Left kidney (tissue), 2 donors: ENCODE results near the gene MYO5A. TPM values are rescaled to one million over a fixed set of nuclear protein-coding genes. Genes with fewer than 3 reads are reported as not detected.
"Not testable (repeated sequence)": the region's sequence is repeated elsewhere in the genome, so short reads cannot be mapped to it uniquely, and the experiment has no call there.

ENCODE experiments used
- DNase-seq: peaks from one replicate; pipeline ENCODE4 v3.0.0-alpha.2; 2013
- polyA plus RNA-seq: library from polyadenylated mRNA; unstranded; fragments of 120-200 nt; gene quantifications from one replicate; pipeline ENCODE4 v1.2.1, GENCODE V29; 2013; ENCODE audit not compliant: insufficient read length

The MYO5A gene
- polyA plus RNA-seq, 1 donor, result 9.2 TPM

DNA sequence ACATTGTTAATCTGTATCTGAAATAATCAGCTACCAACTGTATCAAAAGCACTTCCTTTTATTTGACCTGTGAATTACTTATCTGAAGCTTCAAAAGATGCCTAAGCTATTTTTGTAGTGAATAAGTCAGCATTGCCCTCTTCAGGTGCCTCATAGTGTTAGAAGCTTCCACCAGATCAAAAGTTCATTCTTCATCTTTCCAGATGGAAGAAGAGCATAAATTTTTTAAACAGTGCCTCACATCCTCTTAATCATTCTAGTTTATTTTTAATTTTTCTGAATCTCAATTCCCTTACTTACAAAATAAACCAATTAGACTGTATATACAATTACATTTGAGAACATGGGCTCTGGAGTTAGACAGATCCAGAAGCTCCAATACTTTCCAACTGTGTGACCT lies 65.0 kb downstream of the MYO5A start:
- DNase-seq, result no peak

- DNase-seq, result no peak
Observed at GRCh38 chr15:52462806-52463360, 65.8 kb downstream of the MYO5A start.

DNA sequence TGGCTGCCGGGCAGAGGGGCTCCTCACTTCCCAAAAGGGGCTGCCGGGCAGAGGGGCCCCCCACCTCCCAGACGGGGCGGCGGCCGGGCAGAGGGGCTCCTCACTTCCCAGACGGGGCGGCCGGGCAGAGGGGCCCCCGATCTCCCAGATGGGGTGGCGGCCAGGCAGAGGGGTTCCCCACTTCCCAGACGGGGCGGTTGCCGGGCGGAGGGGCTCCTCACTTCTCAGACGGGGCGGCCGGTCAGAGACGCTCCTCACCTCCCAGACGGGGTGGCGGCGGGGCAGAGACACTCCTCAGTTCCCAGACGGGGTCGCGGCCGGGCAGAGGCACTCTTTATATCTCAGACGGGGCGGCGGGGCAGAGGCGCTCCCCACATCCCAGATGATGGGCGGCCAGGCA lies 69.0 kb downstream of the MYO5A start:
- not testable (repeated sequence) for DNase-seq

DNA sequence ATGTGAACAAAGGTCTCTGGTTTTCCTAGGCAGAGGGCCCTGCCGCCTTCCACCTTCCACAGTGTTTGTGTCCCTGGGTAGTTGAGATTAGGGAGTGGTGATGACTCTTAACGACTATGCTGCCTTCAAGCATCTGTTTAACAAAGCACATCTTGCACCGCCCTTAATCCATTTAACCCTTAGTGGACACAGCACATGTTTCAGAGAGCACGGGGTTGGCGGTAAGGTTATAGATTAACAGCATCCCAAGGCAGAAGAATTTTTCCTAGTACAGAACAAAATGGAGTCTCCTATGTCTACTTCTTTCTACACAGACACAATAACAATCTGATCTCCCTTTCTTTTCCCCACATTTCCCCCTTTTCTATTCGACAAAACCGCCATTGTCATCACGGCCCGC lies 69.4 kb downstream of the MYO5A start:
- DNase-seq, result not testable (repeated sequence)

GRCh38 chr15:52448011-52448890 lies 80.4 kb downstream of the MYO5A start:
- DNase-seq, result no peak

DNA sequence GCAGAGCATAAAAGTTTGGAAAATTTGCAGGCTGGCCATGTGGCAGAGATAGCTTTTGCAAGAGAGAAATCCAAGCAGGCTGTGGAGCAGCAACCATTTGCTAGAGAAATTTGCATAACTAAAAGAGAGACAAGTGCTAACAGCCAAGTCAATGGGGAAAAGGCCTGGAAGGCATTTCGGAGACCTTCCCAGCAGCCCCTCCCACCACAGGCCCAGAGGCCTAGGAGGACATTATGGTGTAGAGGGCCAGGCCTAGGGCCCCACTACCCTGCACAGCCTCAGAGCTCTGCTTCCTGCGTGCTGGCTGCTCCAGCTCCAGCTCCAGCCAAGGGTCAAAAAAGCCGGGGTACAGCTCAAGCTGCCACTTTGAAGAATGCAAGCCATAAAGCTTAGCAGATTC lies 82.7 kb downstream of the MYO5A start:
- no peak for DNase-seq

- DNase-seq, result no peak
Observed at GRCh38 chr15:52445553-52445952, 83.1 kb downstream of the MYO5A start.

DNA sequence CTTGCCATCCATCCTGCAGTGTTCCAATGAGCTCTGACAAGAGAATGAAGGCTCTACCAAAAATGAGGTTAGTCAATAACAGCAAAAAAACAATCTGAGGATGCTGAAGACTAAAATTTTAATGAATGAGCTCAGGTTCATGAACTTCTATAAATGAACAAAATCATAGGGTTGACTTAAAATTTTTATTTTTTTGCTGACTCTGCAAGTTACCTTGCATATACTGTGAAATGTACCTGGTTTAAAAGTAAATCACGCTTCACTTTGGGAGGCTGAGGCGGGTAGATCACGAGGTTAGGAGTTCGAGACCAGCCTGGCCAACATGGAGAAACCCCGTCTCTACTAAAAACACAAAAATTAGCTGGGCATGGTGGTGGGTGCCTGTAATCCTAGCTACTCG lies 85.5 kb downstream of the MYO5A start:
- DNase-seq, result not testable (repeated sequence)

- no peak for DNase-seq
Observed at GRCh38 chr15:52441841-52442240, 86.8 kb downstream of the MYO5A start.

DNA sequence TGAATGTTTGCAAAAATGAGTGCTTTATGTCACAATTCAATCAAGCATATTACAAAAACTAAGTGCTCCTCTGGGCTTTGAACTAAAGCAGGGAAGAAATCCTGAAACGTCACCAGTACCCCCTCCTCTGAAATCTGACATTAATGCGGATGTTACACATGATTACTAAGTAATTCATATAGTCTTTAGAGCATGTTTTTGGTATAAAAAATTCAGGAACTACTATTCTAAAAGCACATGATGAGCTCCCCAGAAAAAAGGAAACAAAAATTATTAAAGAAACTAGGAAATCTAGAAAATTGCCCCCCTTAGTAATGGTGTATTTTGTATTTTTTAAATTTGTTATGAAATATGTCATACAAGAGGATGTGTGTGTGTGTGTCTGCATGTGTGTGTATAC lies 87.7 kb downstream of the MYO5A start:
- no peak for DNase-seq

- DNase-seq, result no peak
Observed at GRCh38 chr15:52440414-52440813, 88.3 kb downstream of the MYO5A start.

GRCh38 chr15:52439470-52439869 lies 89.2 kb downstream of the MYO5A start:
- no peak for DNase-seq

DNA sequence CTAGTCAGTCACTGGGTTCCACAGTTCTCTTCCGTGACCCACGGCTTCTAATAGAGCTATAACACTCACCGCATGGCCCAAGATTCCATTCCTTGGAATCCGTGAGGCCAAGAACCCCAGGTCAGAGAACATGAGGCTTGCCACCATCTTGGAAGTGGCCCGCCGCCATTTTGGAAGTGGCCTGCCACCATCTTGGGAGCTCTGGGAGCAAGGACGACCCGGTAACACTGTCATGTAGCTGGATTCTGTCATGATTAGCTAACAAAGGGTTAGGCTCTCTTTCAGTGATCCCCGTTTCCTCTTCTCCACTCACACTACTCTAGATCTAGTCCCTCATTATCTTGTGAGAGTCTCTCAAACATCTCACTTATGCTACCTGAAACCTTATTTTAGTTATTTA lies 89.6 kb downstream of the MYO5A start:
- not testable (repeated sequence) for DNase-seq

GRCh38 chr15:52438047-52438446 lies 90.6 kb downstream of the MYO5A start:
- DNase-seq, result no peak

GRCh38 chr15:52437646-52438045 lies 91.0 kb downstream of the MYO5A start:
- DNase-seq, result no peak

DNA sequence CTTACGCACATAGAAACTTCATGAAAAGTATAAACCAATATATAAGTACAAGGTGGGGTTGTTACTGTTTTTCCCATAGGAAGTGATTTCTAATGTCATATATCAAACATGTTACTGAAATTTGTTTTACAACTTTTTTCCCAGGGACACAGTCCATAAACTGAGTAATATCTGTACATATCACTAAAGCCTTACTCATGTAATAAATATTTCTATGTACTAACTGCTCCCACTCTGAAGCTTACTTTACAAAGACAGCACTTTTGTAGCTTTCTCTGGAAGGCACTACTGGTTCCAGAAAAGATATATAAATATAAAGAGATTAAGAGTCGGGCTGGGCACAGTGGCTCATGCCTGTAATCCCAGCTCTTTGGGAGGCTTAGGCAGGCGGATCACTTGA lies 91.7 kb downstream of the MYO5A start:
- no peak for DNase-seq

GRCh38 chr15:52434885-52435284 lies 93.8 kb downstream of the MYO5A start:
- DNase-seq, result no peak

DNA sequence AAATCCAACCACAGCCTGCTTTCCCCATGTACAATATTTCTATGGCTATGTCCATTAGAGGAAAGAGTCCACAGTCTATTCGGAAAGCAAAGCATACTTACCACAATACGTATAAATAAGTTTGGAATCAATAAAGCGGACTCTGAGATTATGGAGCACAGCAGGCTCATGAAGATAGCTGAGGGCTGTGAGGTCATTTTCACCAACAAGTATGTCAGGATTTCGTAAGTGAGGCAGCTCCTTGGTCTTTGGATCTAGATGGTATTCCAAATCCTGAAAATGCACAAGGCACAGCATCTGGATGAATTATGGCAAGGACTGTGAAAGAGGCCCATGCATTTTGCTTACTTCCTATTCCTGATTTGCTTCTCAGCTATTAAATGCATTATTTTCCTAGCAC lies 100.4 kb downstream of the MYO5A start:
- DNase-seq, result no peak

- DNase-seq, result no peak
Observed at GRCh38 chr15:52427804-52428203, 100.9 kb downstream of the MYO5A start.

GRCh38 chr15:52424856-52425431 lies 103.7 kb downstream of the MYO5A start:
- DNase-seq, result no peak

GRCh38 chr15:52423852-52424251 lies 104.8 kb downstream of the MYO5A start:
- no peak for DNase-seq

DNA sequence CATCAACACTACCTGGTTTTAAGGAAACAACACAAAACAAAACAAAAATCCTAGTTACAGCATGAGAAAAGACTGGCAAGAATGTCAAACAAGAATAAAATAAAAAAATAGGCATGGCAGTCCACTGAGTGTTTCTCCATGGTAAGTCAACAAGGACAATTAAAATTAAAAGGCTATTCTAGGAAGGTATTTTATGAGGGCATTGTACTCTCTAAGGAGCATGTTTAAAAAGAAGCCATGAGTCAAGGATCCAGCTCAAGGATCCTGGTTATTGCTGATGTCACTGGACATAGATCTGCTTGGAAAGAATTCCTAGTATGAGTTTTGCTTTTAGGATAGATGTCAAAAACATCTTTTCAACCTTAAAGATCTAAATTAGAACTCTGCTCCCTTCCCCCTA lies 106.7 kb downstream of the MYO5A start:
- no peak for DNase-seq

DNA sequence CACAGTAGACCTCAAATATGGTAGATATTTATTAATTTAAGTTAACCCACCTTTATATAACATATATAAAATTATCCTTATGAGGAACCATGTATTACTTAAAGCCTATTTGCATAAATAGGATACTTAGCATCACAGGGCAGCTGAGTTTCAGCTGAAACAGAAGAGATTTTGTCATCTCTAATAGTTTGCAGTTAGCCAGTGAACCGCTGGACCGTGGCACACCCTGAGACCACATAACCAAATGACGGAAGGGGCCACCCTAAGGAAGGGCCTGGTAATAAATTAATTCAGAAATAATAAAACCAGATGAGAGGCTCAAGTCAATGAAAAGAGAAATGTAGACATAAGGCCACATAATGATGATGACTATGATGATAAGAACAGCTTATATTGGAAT lies 107.7 kb downstream of the MYO5A start:
- DNase-seq, result no peak

DNA sequence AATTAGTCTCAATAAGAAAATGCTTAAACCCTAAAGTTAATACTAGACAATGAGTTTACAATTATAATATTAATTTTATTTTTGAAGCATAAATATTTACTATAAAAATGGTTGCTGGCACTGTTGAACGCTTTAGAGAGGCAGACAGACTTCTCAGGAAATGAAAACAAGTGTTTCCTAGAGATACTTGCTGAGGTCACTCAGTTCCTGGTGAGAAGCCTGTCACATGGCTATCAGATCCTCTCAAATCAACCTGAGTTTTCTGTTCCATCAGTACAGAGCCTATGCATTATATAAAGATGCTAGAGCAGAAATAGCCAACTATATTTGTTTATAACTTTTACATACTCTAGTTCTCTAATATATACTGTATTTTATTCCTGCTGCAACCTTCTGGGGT lies 109.2 kb downstream of the MYO5A start:
- no peak for DNase-seq
